ENCODE measurements around the gene TUBG1.

Gene TUBG1

DNA sequence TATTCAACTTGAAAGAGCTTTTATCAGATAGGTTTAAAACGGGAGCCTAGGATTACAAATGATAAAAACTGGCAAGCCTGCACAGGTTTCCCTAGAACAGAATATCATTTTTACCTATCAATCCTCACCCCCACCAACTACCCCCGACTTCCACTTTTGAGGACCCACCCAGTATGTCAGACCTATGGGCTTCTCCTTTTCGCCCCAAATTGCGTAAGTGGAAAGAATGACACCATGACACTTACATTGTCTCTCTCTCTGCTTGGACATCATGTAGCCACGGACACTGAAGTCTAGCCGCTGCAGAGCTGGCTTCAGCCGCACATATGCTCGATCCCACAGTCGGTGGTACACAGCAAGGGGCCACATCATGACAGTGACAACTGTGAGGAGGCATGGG lies 24.6 kb upstream of the TUBG1 start:
- peaks cover 3% of the 10 kb centered on the region for H3K27me3 Mint-ChIP-seq (ENCODE audit: low read depth)
- H3K36me3 Mint-ChIP-seq (ENCODE audit: low read depth) = peaks cover 57% of the 10 kb centered on the region
- H3K4me1 Mint-ChIP-seq = no peaks in the 10 kb centered on the region

DNA sequence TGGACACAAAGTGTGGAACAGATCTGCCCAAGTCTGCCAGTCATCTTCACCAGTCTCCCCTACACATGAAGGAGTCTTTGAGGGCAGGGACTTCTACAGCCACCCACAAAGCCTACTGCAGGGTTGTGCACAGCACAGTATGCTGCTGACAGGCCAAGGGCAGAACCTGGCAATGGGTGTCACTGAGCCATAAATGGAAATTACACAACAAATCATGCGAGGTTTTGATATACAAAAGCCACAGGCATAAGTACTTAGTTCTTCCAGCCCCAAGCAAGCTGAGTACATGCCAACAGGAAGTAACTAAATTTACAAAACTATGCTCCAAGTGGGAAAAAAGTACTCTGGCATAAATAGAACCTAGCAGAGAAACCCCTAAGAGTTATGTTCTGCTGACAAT lies 24.1 kb upstream of the TUBG1 start:
- Mint-ChIP-seq H3K4me3 (no peak overlapping the region), H3K27me3 (ENCODE audit: low read depth) (peaks cover 1% of the 10 kb centered on the region), H3K9me3 (no peaks in the 10 kb centered on the region), H3K36me3 (ENCODE audit: low read depth) (peaks cover 57% of the 10 kb centered on the region), H3K27ac (no peak overlapping the region), H3K4me1 (no peaks in the 10 kb centered on the region)
- TF ChIP-seq, protein P1, sequence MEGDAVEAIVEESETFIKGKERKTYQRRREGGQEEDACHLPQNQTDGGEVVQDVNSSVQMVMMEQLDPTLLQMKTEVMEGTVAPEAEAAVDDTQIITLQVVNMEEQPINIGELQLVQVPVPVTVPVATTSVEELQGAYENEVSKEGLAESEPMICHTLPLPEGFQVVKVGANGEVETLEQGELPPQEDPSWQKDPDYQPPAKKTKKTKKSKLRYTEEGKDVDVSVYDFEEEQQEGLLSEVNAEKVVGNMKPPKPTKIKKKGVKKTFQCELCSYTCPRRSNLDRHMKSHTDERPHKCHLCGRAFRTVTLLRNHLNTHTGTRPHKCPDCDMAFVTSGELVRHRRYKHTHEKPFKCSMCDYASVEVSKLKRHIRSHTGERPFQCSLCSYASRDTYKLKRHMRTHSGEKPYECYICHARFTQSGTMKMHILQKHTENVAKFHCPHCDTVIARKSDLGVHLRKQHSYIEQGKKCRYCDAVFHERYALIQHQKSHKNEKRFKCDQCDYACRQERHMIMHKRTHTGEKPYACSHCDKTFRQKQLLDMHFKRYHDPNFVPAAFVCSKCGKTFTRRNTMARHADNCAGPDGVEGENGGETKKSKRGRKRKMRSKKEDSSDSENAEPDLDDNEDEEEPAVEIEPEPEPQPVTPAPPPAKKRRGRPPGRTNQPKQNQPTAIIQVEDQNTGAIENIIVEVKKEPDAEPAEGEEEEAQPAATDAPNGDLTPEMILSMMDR (IDR thresholded peaks at IDR 0.05; ENCODE audit: unreplicated experiment in 3 of 3) = no peak

More for the DNA sequence above, 24.6 kb upstream of the TUBG1 start:
- H3K27ac Mint-ChIP-seq = no peak overlapping the region
- no peaks in the 10 kb centered on the region for H3K9me3 Mint-ChIP-seq
- H3K4me3 Mint-ChIP-seq = no peak overlapping the region
- TF ChIP-seq, protein P1 (IDR thresholded peaks at IDR 0.05; ENCODE audit: unreplicated experiment in 3 of 3) = no peak

DNA sequence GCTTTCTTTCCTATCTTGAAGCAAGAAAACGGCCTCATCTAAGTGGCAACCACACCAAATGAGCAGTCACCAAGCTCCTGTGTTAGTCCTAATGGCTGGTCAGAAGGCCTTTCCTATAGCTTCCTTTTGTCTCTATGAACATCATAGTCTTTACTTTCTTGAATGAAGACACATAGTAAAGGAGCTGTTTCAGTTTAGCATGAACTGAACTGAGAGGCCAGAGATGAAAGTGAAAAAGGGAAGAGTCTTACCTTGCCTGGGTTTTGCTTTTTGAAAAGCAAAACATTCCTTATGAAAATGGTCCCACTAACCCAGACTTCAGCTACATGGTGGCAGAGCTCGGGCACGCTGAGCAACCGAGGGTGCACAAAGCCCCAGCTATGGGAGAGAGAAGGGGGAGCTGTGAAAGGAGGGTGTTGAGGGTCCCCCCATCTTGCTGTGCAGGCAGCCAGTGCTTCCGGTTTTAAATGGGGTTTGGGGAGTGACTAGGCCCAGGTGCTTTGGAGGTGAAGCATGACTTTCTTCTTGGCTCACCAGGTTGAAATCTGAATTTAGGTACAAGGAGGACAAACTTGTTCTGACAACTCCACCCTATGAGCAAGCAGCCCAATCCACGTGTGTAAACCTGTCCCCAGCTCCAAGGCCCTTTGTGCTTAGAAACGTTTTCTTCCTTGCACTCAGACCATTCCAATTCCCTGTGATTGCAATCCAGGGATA lies 22.8 kb upstream of the TUBG1 start:
- Mint-ChIP-seq H3K36me3 (ENCODE audit: low read depth) (peaks cover 63% of the 10 kb centered on the region), H3K4me3 (no peak overlapping the region), H3K27ac (no peak overlapping the region), H3K4me1 (no peaks in the 10 kb centered on the region), H3K9me3 (no peaks in the 10 kb centered on the region), H3K27me3 (ENCODE audit: low read depth) (no peaks in the 10 kb centered on the region)
- TF ChIP-seq, protein P1 (IDR thresholded peaks at IDR 0.05; ENCODE audit: unreplicated experiment in 3 of 3) = no peak

DNA sequence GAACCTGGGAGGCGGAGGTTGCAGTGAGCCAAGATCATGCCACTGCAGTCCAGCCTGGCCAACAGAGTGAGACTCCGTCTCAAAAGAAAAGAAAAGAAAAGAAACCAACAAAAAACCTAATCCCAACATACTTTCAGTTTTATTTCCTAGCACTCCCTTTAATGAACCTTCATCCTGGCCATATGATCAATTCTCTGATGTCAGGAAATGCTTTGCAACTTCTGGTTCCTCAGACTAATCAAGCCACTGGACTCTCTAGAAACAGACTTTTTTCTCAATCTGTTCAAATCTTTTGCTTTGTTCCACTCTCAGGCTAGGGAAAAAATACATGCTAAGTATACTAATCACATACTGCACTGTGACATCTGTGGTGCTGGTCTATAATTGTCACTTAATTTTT lies 18.6 kb upstream of the TUBG1 start:
- Mint-ChIP-seq H3K9me3 (no peaks in the 10 kb centered on the region), H3K4me1 (no peaks in the 10 kb centered on the region), H3K4me3 (no peak overlapping the region), H3K36me3 (ENCODE audit: low read depth) (peaks cover 43% of the 10 kb centered on the region), H3K27ac (no peak overlapping the region), H3K27me3 (ENCODE audit: low read depth) (no peaks in the 10 kb centered on the region)
- TF ChIP-seq, protein P1 (IDR thresholded peaks at IDR 0.05; ENCODE audit: unreplicated experiment in 3 of 3) = no peak

DNA sequence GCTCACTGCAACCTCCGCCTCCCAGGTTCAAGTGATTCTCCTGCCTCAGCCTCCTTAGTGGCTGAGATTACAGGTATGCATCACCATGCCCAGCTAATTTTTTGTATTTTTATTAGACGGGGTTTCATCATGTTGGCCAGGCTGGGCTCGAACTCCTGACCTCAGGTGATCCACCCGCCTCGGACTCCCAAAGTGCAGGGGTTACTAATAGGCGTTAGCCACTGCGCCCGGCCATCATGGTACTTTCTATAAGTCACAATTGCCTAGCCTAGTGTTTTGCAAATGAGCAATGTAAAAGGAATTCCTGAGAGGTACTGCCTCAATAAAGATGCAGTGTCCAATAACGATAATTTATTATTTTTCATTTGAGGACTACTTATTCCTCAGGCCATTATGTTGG lies 18.1 kb upstream of the TUBG1 start:
- no peak overlapping the region for H3K27ac Mint-ChIP-seq
- no peaks in the 10 kb centered on the region for H3K27me3 Mint-ChIP-seq (ENCODE audit: low read depth)
- H3K36me3 Mint-ChIP-seq (ENCODE audit: low read depth) = peaks cover 43% of the 10 kb centered on the region
- no peaks in the 10 kb centered on the region for H3K4me1 Mint-ChIP-seq
- no peaks in the 10 kb centered on the region for H3K9me3 Mint-ChIP-seq
- H3K4me3 Mint-ChIP-seq = no peak overlapping the region
- TF ChIP-seq, protein P1 (IDR thresholded peaks at IDR 0.05; ENCODE audit: unreplicated experiment in 3 of 3) = no peak

DNA sequence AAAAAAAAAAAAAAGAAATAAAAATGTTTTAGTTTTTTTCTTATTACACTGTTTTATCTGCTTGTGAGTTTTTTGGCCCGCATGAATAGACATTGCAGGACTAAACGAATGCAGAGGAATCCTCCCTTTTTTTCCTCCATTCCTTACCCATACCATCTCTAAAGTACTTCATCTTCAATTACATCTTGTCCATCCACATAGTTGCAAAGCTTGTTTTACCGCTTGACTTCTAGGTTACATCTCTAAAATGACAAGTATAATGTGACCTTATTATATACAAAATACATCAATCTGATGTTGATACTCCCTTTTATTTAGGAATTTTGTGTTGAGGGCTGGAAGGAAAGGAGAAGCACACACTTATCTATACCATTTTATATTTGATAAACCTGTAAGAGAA lies 13.1 kb upstream of the TUBG1 start:
- TF ChIP-seq, protein P1 (IDR thresholded peaks at IDR 0.05; ENCODE audit: unreplicated experiment in 3 of 3) = no peak
- Mint-ChIP-seq H3K27me3 (ENCODE audit: low read depth) (no peaks in the 10 kb centered on the region), H3K27ac (no peak overlapping the region), H3K4me3 (no peak overlapping the region), H3K36me3 (ENCODE audit: low read depth) (peaks cover 13% of the 10 kb centered on the region), H3K4me1 (no peaks in the 10 kb centered on the region), H3K9me3 (no peaks in the 10 kb centered on the region)

Measured in nephron (organoid).